HEK293 (cell line): ENCODE results near the gene PTRHD1.

ENCODE experiments used
- CTCF ChIA-PET: fragments of 350-600 bp; formaldehyde crosslinking; extraction: SDS; loops from one replicate; lab custom pipeline; 2021; ENCODE audit warnings: antibody characterized with exemption; lab: Yijun Ruan, JAX
- POLR2A ChIA-PET: fragments of 300-600 bp; formaldehyde crosslinking; extraction: SDS; loops from one replicate; lab custom pipeline; 2020; ENCODE audit warnings: antibody characterized with exemption, inconsistent platforms; lab: Yijun Ruan, JAX
- H3K27ac ChIP-seq: fragments of 200-500 bp; sonication (Bioruptor generic); 2 replicates; pipeline ENCODE4 v1.5.1; 2014; ENCODE audit warnings: low read depth, low read length, control low read depth, inconsistent platforms; ENCODE audit errors: extremely low read depth
- H3K36me3 ChIP-seq, 2 experiments: fragments of 200-500 bp in 1 of 2; sonication (Bioruptor generic) in 1 of 2; 1 replicate in 1 of 2; 2 replicates in 1 of 2; pipeline ENCODE4 v1.5.1; 2014 to 2017; ENCODE audit warnings: inconsistent platforms in 2 of 2, low read length in 2 of 2; ENCODE audit not compliant: control insufficient read depth in 2 of 2, insufficient read depth in 1 of 2
- H3K4me1 ChIP-seq: fragments of 200-500 bp; sonication (Bioruptor generic); 2 replicates; pipeline ENCODE4 v1.5.1; 2014; ENCODE audit warnings: mild to moderate bottlenecking, low read length, inconsistent platforms; ENCODE audit not compliant: control insufficient read depth, insufficient read depth
- H3K4me3 ChIP-seq: 2 replicates; pipeline ENCODE4 v1.5.1; 2011; ENCODE audit warnings: low read depth, mild to moderate bottlenecking, control low read depth, low read length, moderate library complexity
- H3K9me3 ChIP-seq: fragments of 200-500 bp; sonication (Bioruptor generic); 2 replicates; pipeline ENCODE4 v1.5.1; 2014; ENCODE audit warnings: low read depth, low read length, inconsistent platforms; ENCODE audit not compliant: control insufficient read depth, insufficient read depth
- GLIS2 ChIP-seq: fragments of 450-650 bp; formaldehyde crosslinking; IDR thresholded peaks from 2 replicates; pipeline ENCODE4 v1.5.1; 2016; ENCODE audit warnings: missing biosample characterization, missing genetic modification characterization
- HIC1 ChIP-seq: fragments of 450-650 bp; formaldehyde crosslinking; IDR thresholded peaks from 2 replicates; pipeline ENCODE4 v1.5.1; 2016; ENCODE audit warnings: missing biosample characterization, missing genetic modification characterization
- PBX3 ChIP-seq: sonication (generic); formaldehyde crosslinking; IDR thresholded peaks from 2 replicates; pipeline ENCODE4 v1.8.1; 2022; ENCODE audit warnings: mild to moderate bottlenecking, moderate library complexity, missing genetic modification reagents
- SCRT2 ChIP-seq: fragments of 450-650 bp; formaldehyde crosslinking; IDR thresholded peaks from 2 replicates; pipeline ENCODE4 v1.5.1; 2016; ENCODE audit warnings: missing biosample characterization, missing genetic modification characterization
- SP2 ChIP-seq: fragments of 450-650 bp; formaldehyde crosslinking; IDR thresholded peaks from 2 replicates; pipeline ENCODE4 v1.5.1; 2016; ENCODE audit warnings: missing biosample characterization, missing genetic modification characterization
- ZBTB20 ChIP-seq: fragments of 450-650 bp; formaldehyde crosslinking; IDR thresholded peaks from 2 replicates; pipeline ENCODE4 v1.5.1; 2016; ENCODE audit warnings: missing biosample characterization, missing genetic modification characterization
- ZIC2 ChIP-seq: fragments of 450-650 bp; formaldehyde crosslinking; IDR thresholded peaks from 2 replicates; pipeline ENCODE4 v1.5.1; 2016; ENCODE audit warnings: missing biosample characterization, missing genetic modification characterization
- ZNF266 ChIP-seq: fragments of 450-650 bp; formaldehyde crosslinking; IDR thresholded peaks from 2 replicates; pipeline ENCODE4 v1.5.1; 2016; ENCODE audit warnings: missing biosample characterization, missing genetic modification characterization, low read depth
- ZNF302 ChIP-seq: fragments of 450-650 bp; formaldehyde crosslinking; IDR thresholded peaks from 2 replicates; pipeline ENCODE4 v1.5.1; 2016; ENCODE audit warnings: missing biosample characterization, missing genetic modification characterization, low read depth
- ZNF514 ChIP-seq: fragments of 450-650 bp; formaldehyde crosslinking; IDR thresholded peaks from 2 replicates; pipeline ENCODE4 v1.5.1; 2016; ENCODE audit warnings: missing biosample characterization, missing genetic modification characterization
- ZNF677 ChIP-seq: fragments of 450-650 bp; IDR thresholded peaks from 2 replicates; pipeline ENCODE4 v1.5.0; 2018; ENCODE audit warnings: missing biosample characterization, mild to moderate bottlenecking, missing genetic modification characterization, moderate library complexity
- TF ChIP-seq, protein P1 (sequence below): fragments of 450-650 bp; formaldehyde crosslinking; IDR thresholded peaks from 2 replicates; pipeline ENCODE4; 2016; ENCODE audit warnings: missing biosample characterization, missing genetic modification characterization
- TF ChIP-seq, protein P2 (sequence below): fragments of 450-650 bp; IDR thresholded peaks from 2 replicates; pipeline ENCODE4 v1.5.1; 2018; ENCODE audit warnings: missing biosample characterization, missing genetic modification characterization
- TF ChIP-seq, protein P3 (sequence below): fragments of 450-650 bp; formaldehyde crosslinking; conservative IDR thresholded peaks from 2 replicates; pipeline ENCODE4 v1.5.1; 2016; ENCODE audit warnings: low read depth, missing biosample characterization, missing genetic modification characterization

The PTRHD1 gene

DNA sequence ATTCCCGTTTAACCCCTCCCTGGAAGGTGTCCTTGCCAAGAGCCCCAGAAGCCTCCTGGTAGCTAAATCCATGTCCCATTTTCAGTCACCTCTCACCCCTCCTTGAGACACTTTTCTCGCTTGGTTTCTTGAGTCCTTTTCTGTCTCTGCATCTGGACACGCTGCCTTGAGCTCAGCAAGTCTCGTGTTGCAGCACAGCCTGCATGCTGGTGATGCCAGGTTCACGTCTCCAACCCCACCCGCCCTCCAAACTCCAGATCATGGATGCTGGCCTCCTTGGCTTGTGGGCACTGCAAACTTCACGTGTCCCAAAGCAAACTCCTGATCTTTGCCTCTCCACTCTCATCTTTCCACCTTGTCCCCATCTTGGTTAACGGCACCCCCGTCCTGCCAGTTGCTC, 39.3 kb upstream of the PTRHD1 start (continued):
- no peak for TF ChIP-seq SP2 (tag by site-specific recombination)
- no peak for TF ChIP-seq SCRT2 (tag by site-specific recombination)
- TF ChIP-seq ZBTB20, result no peak
- no peak for TF ChIP-seq ZNF514 (tag by site-specific recombination)
- TF ChIP-seq GLIS2 (tag by site-specific recombination), result no peak
- TF ChIP-seq ZNF302 (tag by site-specific recombination), result no peak
- TF ChIP-seq HIC1 (tag by site-specific recombination), result no peak
- TF ChIP-seq PBX3 (CRISPR knock-in tag), result no peak

- no peak overlapping the region for H3K27ac ChIP-seq
- H3K4me1 ChIP-seq, result no peaks in the 10 kb centered on the region
- ChIA-PET CTCF (interaction anchor here (1.1 kb wide), 1 partner anchor 422 kb away, joined by 3 read pairs; no protein-coding TSS in a partner anchor), POLR2A (interaction anchor here (0.6 kb wide), 1 partner anchor 9 kb away, joined by 3 read pairs; no protein-coding TSS in a partner anchor)
- no peak overlapping the region for H3K4me3 ChIP-seq
- TF ChIP-seq, protein P1, sequence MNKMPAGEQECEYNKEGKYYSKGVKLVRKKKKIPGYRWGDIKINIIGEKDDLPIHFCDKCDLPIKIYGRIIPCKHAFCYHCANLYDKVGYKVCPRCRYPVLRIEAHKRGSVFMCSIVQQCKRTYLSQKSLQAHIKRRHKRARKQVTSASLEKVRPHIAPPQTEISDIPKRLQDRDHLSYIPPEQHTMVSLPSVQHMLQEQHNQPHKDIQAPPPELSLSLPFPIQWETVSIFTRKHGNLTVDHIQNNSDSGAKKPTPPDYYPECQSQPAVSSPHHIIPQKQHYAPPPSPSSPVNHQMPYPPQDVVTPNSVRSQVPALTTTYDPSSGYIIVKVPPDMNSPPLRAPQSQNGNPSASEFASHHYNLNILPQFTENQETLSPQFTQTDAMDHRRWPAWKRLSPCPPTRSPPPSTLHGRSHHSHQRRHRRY, result no peak
- TF ChIP-seq, protein P2, sequence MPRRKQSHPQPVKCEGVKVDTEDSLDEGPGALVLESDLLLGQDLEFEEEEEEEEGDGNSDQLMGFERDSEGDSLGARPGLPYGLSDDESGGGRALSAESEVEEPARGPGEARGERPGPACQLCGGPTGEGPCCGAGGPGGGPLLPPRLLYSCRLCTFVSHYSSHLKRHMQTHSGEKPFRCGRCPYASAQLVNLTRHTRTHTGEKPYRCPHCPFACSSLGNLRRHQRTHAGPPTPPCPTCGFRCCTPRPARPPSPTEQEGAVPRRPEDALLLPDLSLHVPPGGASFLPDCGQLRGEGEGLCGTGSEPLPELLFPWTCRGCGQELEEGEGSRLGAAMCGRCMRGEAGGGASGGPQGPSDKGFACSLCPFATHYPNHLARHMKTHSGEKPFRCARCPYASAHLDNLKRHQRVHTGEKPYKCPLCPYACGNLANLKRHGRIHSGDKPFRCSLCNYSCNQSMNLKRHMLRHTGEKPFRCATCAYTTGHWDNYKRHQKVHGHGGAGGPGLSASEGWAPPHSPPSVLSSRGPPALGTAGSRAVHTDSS (tag by site-specific recombination), result no peak
- TF ChIP-seq, protein P3, sequence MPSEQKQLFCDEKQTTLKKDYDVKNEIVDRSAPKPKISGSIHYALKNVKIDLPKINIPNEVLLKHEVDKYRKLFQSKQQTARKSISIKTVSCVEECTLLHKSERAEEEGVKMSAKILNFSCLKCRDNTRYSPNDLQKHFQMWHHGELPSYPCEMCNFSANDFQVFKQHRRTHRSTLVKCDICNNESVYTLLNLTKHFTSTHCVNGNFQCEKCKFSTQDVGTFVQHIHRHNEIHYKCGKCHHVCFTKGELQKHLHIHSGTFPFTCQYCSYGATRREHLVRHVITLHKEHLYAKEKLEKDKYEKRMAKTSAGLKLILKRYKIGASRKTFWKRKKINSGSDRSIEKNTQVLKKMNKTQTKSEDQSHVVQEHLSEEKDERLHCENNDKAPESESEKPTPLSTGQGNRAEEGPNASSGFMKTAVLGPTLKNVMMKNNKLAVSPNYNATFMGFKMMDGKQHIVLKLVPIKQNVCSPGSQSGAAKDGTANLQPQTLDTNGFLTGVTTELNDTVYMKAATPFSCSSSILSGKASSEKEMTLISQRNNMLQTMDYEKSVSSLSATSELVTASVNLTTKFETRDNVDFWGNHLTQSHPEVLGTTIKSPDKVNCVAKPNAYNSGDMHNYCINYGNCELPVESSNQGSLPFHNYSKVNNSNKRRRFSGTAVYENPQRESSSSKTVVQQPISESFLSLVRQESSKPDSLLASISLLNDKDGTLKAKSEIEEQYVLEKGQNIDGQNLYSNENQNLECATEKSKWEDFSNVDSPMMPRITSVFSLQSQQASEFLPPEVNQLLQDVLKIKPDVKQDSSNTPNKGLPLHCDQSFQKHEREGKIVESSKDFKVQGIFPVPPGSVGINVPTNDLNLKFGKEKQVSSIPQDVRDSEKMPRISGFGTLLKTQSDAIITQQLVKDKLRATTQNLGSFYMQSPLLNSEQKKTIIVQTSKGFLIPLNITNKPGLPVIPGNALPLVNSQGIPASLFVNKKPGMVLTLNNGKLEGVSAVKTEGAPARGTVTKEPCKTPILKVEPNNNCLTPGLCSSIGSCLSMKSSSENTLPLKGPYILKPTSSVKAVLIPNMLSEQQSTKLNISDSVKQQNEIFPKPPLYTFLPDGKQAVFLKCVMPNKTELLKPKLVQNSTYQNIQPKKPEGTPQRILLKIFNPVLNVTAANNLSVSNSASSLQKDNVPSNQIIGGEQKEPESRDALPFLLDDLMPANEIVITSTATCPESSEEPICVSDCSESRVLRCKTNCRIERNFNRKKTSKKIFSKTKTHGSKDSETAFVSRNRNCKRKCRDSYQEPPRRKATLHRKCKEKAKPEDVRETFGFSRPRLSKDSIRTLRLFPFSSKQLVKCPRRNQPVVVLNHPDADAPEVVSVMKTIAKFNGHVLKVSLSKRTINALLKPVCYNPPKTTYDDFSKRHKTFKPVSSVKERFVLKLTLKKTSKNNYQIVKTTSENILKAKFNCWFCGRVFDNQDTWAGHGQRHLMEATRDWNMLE (tag by site-specific recombination), result no peak
- TF ChIP-seq ZNF677 (tag by site-specific recombination), result no peak
- no peak for TF ChIP-seq ZNF266 (tag by site-specific recombination)
- peak; percentile 55; the same call in 1 of the 2 replicates for TF ChIP-seq ZIC2 (tag by site-specific recombination)
- TF ChIP-seq ZNF302 (tag by site-specific recombination), result no peak
- TF ChIP-seq, all 188 proteins: peak for 1
- peaks cover 0 to 56% of the 10 kb centered on the region in 2 experiments; a peak in 2 of 3 replicates for H3K36me3 ChIP-seq
- H3K9me3 ChIP-seq, result no peaks in the 10 kb centered on the region
These were observed 38.9 kb upstream of the PTRHD1 start for GRCh38 chr2:24832073-24832461.
